HepG2 (cell line): ENCODE data around the gene SERAC1. TPM values are rescaled to one million over a fixed set of nuclear protein-coding genes. Genes with fewer than 3 reads are reported as not detected.

Source experiments
- ATAC-seq: fragments of 200-7000 bp; cut with Tn5 transposase; 3 replicates; pipeline ENCODE4 v1.9.1; 2020; ENCODE audit warnings: mild to moderate bottlenecking, moderate library complexity
- BruUV-seq: library from RNA; stranded (reverse); fragments of 400-500 nt; replicated peaks from 2 replicates; lab custom pipeline; 2021; lab: Mats Ljungman, UMichigan
- CTCF ChIA-PET: fragments of 300-600 bp; formaldehyde crosslinking; extraction: SDS; loops from one replicate; lab custom pipeline; 2021; ENCODE audit warnings: low total read pairs, inconsistent platforms, low intra/inter-chr PET ratio; lab: Yijun Ruan, JAX
- POLR2A ChIA-PET: fragments of 350-600 bp; sonication (Branson Sonifier 250); formaldehyde crosslinking; loops from one replicate; lab custom pipeline; 2020; ENCODE audit warnings: antibody characterized with exemption, inconsistent platforms; lab: Yijun Ruan, JAX
- DNase-seq: peaks from one replicate; pipeline ENCODE4 v3.0.0-alpha.2; 2015; ENCODE audit warnings: low spot score
- FAIRE-seq: peaks from 3 replicates; lab custom pipeline; 2011; peaks lifted over from hg19 to GRCh38; lab: Jason Lieb, UNC
- H2AFZ ChIP-seq: one replicate; pipeline ENCODE4 v1.6.1; 2011; ENCODE audit warnings: low read length, inconsistent platforms
- H3K27ac ChIP-seq: fragments of 300-600 bp; 3 replicates; pipeline ENCODE4 v1.8.0; 2011; ENCODE audit warnings: mixed run types, mild to moderate bottlenecking, mixed read lengths, low read length, inconsistent platforms; ENCODE audit not compliant: insufficient read depth; ENCODE audit errors: extremely low read length
- H3K27me3 ChIP-seq, 2 experiments: fragments of 200-600 bp in 1 of 2; 2 replicates in 1 of 2; 3 replicates in 1 of 2; pipeline versions ENCODE4 v1.6.0 to v1.8.0; 2011; ENCODE audit warnings: low read length in 2 of 2, mild to moderate bottlenecking in 2 of 2, moderate library complexity in 2 of 2, inconsistent platforms in 1 of 2; ENCODE audit not compliant: insufficient read depth in 2 of 2, control insufficient read depth in 1 of 2
- H3K36me3 ChIP-seq, 2 experiments: fragments of 200-600 bp in 1 of 2; replicated peaks in 1 of 2; 2 replicates in 1 of 2; 3 replicates in 1 of 2; pipeline versions ENCODE4 v1.5.1 to v1.8.0; 2011; ENCODE audit warnings: low read length in 2 of 2, inconsistent platforms in 1 of 2; ENCODE audit not compliant: insufficient read depth in 2 of 2, control insufficient read depth in 1 of 2
- H3K4me1 ChIP-seq: 2 replicates; pipeline ENCODE4 v1.5.1; 2012; ENCODE audit warnings: low read length, inconsistent platforms; ENCODE audit not compliant: insufficient read depth
- H3K4me2 ChIP-seq: 2 replicates; pipeline ENCODE4 v1.6.0; 2011; ENCODE audit warnings: low read depth, low read length, inconsistent platforms
- H3K4me3 ChIP-seq, 3 experiments: fragments of 200-600 bp in 1 of 3; sonication (generic), shearing (Covaris generic) in 1 of 3; replicated peaks in 1 of 3; 2 replicates each; pipeline ENCODE4 v1.5.1; 2011 to 2016; ENCODE audit warnings: low read length in 3 of 3, inconsistent platforms in 2 of 3, low read depth in 2 of 3, mild to moderate bottlenecking in 2 of 3, control low read depth in 1 of 3, mixed read lengths in 1 of 3; ENCODE audit not compliant: insufficient read depth in 1 of 3
- H3K79me2 ChIP-seq: one replicate; pipeline ENCODE4 v1.6.1; 2011; ENCODE audit warnings: low read length, inconsistent platforms; ENCODE audit not compliant: insufficient read depth
- H3K9ac ChIP-seq: 2 replicates; pipeline ENCODE4 v1.6.0; 2011; ENCODE audit warnings: mild to moderate bottlenecking, low read depth, low read length, inconsistent platforms; ENCODE audit not compliant: insufficient read depth
- H3K9me3 ChIP-seq: 2 replicates; pipeline ENCODE4 v1.5.1; 2012; ENCODE audit warnings: mild to moderate bottlenecking, low read length
- H4K20me1 ChIP-seq: 2 replicates; pipeline ENCODE4 v1.6.0; 2011; ENCODE audit warnings: inconsistent platforms, mild to moderate bottlenecking, low read length, moderate library complexity; ENCODE audit not compliant: insufficient read depth
- CEBPB ChIP-seq: IDR thresholded peaks from 2 replicates; pipeline ENCODE4 v1.6.1; 2011; ENCODE audit warnings: low read depth, low read length, improper control_type of control experiment, borderline replicate concordance
- GABPB1 ChIP-seq: IDR thresholded peaks from 2 replicates; pipeline ENCODE4 v1.6.1; 2016; ENCODE audit warnings: mild to moderate bottlenecking, missing genetic modification reagents, moderate library complexity, missing compliant biosample characterization
- HOXA9 ChIP-seq: sonication (generic); formaldehyde crosslinking; IDR thresholded peaks from 2 replicates; pipeline ENCODE4 v1.8.1; 2022; ENCODE audit warnings: missing genetic modification reagents, mild to moderate bottlenecking, moderate library complexity, borderline replicate concordance
- LBX2 ChIP-seq: sonication (generic); formaldehyde crosslinking; IDR thresholded peaks from 2 replicates; pipeline ENCODE4 v1.5.0; 2020; ENCODE audit warnings: missing genetic modification reagents, mild to moderate bottlenecking, borderline replicate concordance
- MEIS2 ChIP-seq: sonication (generic); formaldehyde crosslinking; IDR thresholded peaks from 2 replicates; pipeline ENCODE4 v1.9.0; 2021; ENCODE audit warnings: mild to moderate bottlenecking, missing genetic modification reagents
- RBM22 ChIP-seq: fragments of 200-400 bp; formaldehyde crosslinking; optimal IDR thresholded peaks from 2 replicates; pipeline ENCODE3; 2017; ENCODE audit warnings: mild to moderate bottlenecking, low read length, moderate library complexity
- ZBTB21 ChIP-seq: sonication (generic); formaldehyde crosslinking; IDR thresholded peaks from 2 replicates; pipeline ENCODE4 v1.4.0; 2020; ENCODE audit warnings: missing genetic modification reagents
- ZBTB42 ChIP-seq: sonication (generic); formaldehyde crosslinking; IDR thresholded peaks from 2 replicates; pipeline ENCODE4 v1.5.0; 2020; ENCODE audit warnings: mild to moderate bottlenecking, missing genetic modification reagents
- ZNF143 ChIP-seq: sonication (generic); formaldehyde crosslinking; IDR thresholded peaks from 2 replicates; pipeline ENCODE4 v1.4.0; 2020; ENCODE audit warnings: missing genetic modification reagents
- ZNF839 ChIP-seq: sonication (generic); formaldehyde crosslinking; IDR thresholded peaks from 2 replicates; pipeline ENCODE4 v1.4.0; 2020; ENCODE audit warnings: missing genetic modification reagents, mild to moderate bottlenecking, borderline replicate concordance
- ZSCAN29 ChIP-seq: sonication (generic); formaldehyde crosslinking; conservative IDR thresholded peaks from 2 replicates; pipeline ENCODE4 v1.4.0; 2020; ENCODE audit warnings: mild to moderate bottlenecking, missing genetic modification reagents
- WGBS: methylation state at CpG from one replicate; pipeline ENCODE4 v1.1.6; 2017; ENCODE audit warnings: low lambda C conversion rate; 5-methylcytosine and 5-hydroxymethylcytosine counted together
- in situ Hi-C: cut with HindIII; loops from 2 replicates; pipeline ENCODE4 v1.10.0; 2017; ENCODE audit warnings: low pct_unique_long_range_greater_than_20kb; ENCODE audit not compliant: extremely low pct_ligation_motif_present
- intact Hi-C: fragments of 100-400 bp; cut with micrococcal nuclease; formaldehyde crosslinking; loops from one replicate; pipeline ENCODE4 v1.10.0; 2022; ENCODE audit not compliant: unreplicated experiment
- polyA plus RNA-seq, 8 experiments: library from polyadenylated mRNA; depleted of rRNA in 3 of 8; stranded (reverse) in 7 of 8; unstranded in 1 of 8; fragments of >200 nt; fragmentation: Illumina TruSeq in 4 of 8; extraction: Trizol in 4 of 8; gene quantifications; 2 replicates each; pipeline versions ENCODE4 v1.2.1 to v1.2.3, GENCODE V29; 2011 to 2016; ENCODE audit warnings: low read depth in 4 of 8, missing spikeins in 1 of 8, mixed read lengths in 1 of 8; ENCODE audit not compliant: insufficient read depth in 1 of 8
- total RNA-seq, 5 experiments: library from RNA; depleted of rRNA; stranded (reverse); fragments of >200 nt; fragmentation: Illumina TruSeq; extraction: Trizol; gene quantifications; 2 replicates each; pipeline ENCODE4 v1.2.3, GENCODE V29; 2016; ENCODE audit warnings: low read depth in 1 of 5

The SERAC1 gene
- total and polyA plus RNA-seq, 2 of the 13 experiments (the other 11 are each of a cell fraction or from before 2014, with no cell fraction given), result 4.5 to 8.1 TPM

- H4K20me1 ChIP-seq, result no peaks in the 10 kb centered on the region
- no peak for TF ChIP-seq ZNF143 (CRISPR knock-in tag)
- no peak for TF ChIP-seq ZSCAN29 (CRISPR knock-in tag)
- TF ChIP-seq HOXA9, result no peak
- TF ChIP-seq CEBPB, result peak; percentile 74
- TF ChIP-seq, all 625 proteins: peak for 1
- H3K4me1 ChIP-seq, result peaks cover 16% of the 10 kb centered on the region
- DNase-seq (no peak), ATAC-seq (no peak), FAIRE-seq (no peak)
- no peaks in the 10 kb centered on the region for H3K27me3 ChIP-seq
- ChIA-PET POLR2A (no interaction called here), CTCF (no interaction called here)
- WGBS, result 92% methylated on average over 2 of the region's 2 CpGs
- BruUV-seq, result TSS peak; percentile 15
- no peak overlapping the region for H3K4me3 ChIP-seq
- in situ Hi-C loops (no loop called here), intact Hi-C loops (no loop called here)
- H3K27ac ChIP-seq, result no peak overlapping the region
- H3K4me2 ChIP-seq, result no peak overlapping the region
- H3K36me3 ChIP-seq, result no peaks in the 10 kb centered on the region
- H3K9me3 ChIP-seq, result no peaks in the 10 kb centered on the region
- H2AFZ ChIP-seq, result no peak overlapping the region
- H3K79me2 ChIP-seq, result no peaks in the 10 kb centered on the region
- H3K9ac ChIP-seq, result no peak overlapping the region
Observed at GRCh38 chr6:158104696-158105095, 63.4 kb downstream of the SERAC1 start.

- no peaks in the 10 kb centered on the region for H4K20me1 ChIP-seq
- intact Hi-C loops (no loop called here), in situ Hi-C loops (no loop called here)
- no peak for FAIRE-seq
- H3K9ac ChIP-seq, result no peak overlapping the region
- H3K4me1 ChIP-seq, result peaks cover 16% of the 10 kb centered on the region
- no peaks in the 10 kb centered on the region for H3K9me3 ChIP-seq
- BruUV-seq, result no TSS peak
- WGBS, result 81% methylated on average over 4 of the region's 4 CpGs
- H3K79me2 ChIP-seq, result no peaks in the 10 kb centered on the region
- no peak overlapping the region for H3K27ac ChIP-seq
- no peak for DNase-seq
- H3K4me2 ChIP-seq, result no peak overlapping the region
- peaks cover 1 to 6% of the 10 kb centered on the region in 2 experiments; a peak in 2 of 5 replicates for H3K36me3 ChIP-seq
- TF ChIP-seq MEIS2 (CRISPR knock-in tag) (0 out of 2 replicates have a peak, but pooled peaks have one; percentile 30), ZNF839 (CRISPR knock-in tag) (no peak), LBX2 (CRISPR knock-in tag) (no peak), ZBTB42 (CRISPR knock-in tag) (no peak), ZBTB21 (CRISPR knock-in tag) (no peak), GABPB1 (no peak), RBM22 (peak; percentile 58)
- no peaks in the 10 kb centered on the region for H3K27me3 ChIP-seq
- ATAC-seq, result no peak
- ChIA-PET POLR2A (interaction anchor here (1.1 kb wide), 1 partner anchor 91 kb away, joined by 3 read pairs; no protein-coding TSS in a partner anchor), CTCF (no interaction called here)
- H3K4me3 ChIP-seq, result no peak overlapping the region
- H2AFZ ChIP-seq, result no peak overlapping the region
Observed at GRCh38 chr6:158103228-158103627, 64.8 kb downstream of the SERAC1 start.
